HL-60 (cell line): Measurements from ENCODE around the gene ZIC5.

ENCODE experiments used
- DNase-seq, 2 experiments: peaks; one replicate each; pipeline ENCODE4 v3.0.0-alpha.2; 2010 to 2020; ENCODE audit warnings: low read depth in 1 of 2, low spot score in 1 of 2
- H3K27ac ChIP-seq: fragments of 250-450 bp; sonication (Bioruptor Pico); replicated peaks from 2 replicates; pipeline ENCODE4 v1.5.1; 2020; ENCODE audit warnings: mild to moderate bottlenecking, moderate library complexity
- H3K27me3 ChIP-seq: fragments of 250-450 bp; sonication (Bioruptor Pico); 2 replicates; pipeline ENCODE4 v1.5.1; 2021; ENCODE audit warnings: mild to moderate bottlenecking, moderate library complexity; ENCODE audit not compliant: insufficient read depth, poor library complexity, severe bottlenecking
- H3K4me3 ChIP-seq: replicated peaks from 2 replicates; pipeline ENCODE4 v1.5.1; 2011; ENCODE audit warnings: mild to moderate bottlenecking, control low read depth, low read length; ENCODE audit not compliant: insufficient read depth
- CTCF ChIP-seq: IDR thresholded peaks from one replicate; pipeline ENCODE4 v1.5.1; 2011; ENCODE audit warnings: low read length, control low read depth, inconsistent platforms; ENCODE audit not compliant: insufficient read depth
- GABPA ChIP-seq: IDR thresholded peaks from 2 replicates; pipeline ENCODE4 v1.6.1; 2012; ENCODE audit warnings: low read depth
- POLR2AphosphoS5 ChIP-seq: IDR thresholded peaks from 2 replicates; pipeline ENCODE4 v1.6.1; 2012; ENCODE audit warnings: low read depth
- REST ChIP-seq: IDR thresholded peaks from 2 replicates; pipeline ENCODE4 v1.6.1; 2012; ENCODE audit warnings: low read depth; ENCODE audit not compliant: insufficient replicate concordance
- SPI1 ChIP-seq: IDR thresholded peaks from 2 replicates; pipeline ENCODE4 v1.6.1; 2012; ENCODE audit warnings: low read depth, mild to moderate bottlenecking, borderline replicate concordance

Gene ZIC5

GRCh38 chr13:99988529-99989275 lies 17.1 kb upstream of the ZIC5 start:
- no peak for TF ChIP-seq SPI1
- TF ChIP-seq POLR2AphosphoS5 = no peak
- TF ChIP-seq CTCF = no peak
- TF ChIP-seq GABPA = no peak
- no peak for TF ChIP-seq REST
- no peak for DNase-seq
- H3K27me3 ChIP-seq = peaks cover 97% of the 10 kb centered on the region
- H3K4me3 ChIP-seq = no peak overlapping the region
- H3K27ac ChIP-seq = no peak overlapping the region

GRCh38 chr13:99987154-99988019 lies 15.8 kb upstream of the ZIC5 start:
- H3K27me3 ChIP-seq = peaks cover 97% of the 10 kb centered on the region
- no peak for DNase-seq
- no peak for TF ChIP-seq POLR2AphosphoS5
- no peak for TF ChIP-seq REST
- TF ChIP-seq CTCF = no peak
- no peak for TF ChIP-seq GABPA
- no peak for TF ChIP-seq SPI1
- no peak overlapping the region for H3K4me3 ChIP-seq
- H3K27ac ChIP-seq = no peak overlapping the region

GRCh38 chr13:99986741-99987140 lies 15.2 kb upstream of the ZIC5 start:
- no peak for DNase-seq
- H3K4me3 ChIP-seq = no peak overlapping the region
- H3K27ac ChIP-seq = no peak overlapping the region
- H3K27me3 ChIP-seq = peaks cover 91% of the 10 kb centered on the region
- TF ChIP-seq SPI1 (no peak), GABPA (no peak), CTCF (no peak), REST (no peak)
